Measurements from ENCODE around the gene PXMP4.
A peak's percentile ranks its signal among the peaks of the same experiment; 100 is the strongest.

Gene PXMP4

DNA sequence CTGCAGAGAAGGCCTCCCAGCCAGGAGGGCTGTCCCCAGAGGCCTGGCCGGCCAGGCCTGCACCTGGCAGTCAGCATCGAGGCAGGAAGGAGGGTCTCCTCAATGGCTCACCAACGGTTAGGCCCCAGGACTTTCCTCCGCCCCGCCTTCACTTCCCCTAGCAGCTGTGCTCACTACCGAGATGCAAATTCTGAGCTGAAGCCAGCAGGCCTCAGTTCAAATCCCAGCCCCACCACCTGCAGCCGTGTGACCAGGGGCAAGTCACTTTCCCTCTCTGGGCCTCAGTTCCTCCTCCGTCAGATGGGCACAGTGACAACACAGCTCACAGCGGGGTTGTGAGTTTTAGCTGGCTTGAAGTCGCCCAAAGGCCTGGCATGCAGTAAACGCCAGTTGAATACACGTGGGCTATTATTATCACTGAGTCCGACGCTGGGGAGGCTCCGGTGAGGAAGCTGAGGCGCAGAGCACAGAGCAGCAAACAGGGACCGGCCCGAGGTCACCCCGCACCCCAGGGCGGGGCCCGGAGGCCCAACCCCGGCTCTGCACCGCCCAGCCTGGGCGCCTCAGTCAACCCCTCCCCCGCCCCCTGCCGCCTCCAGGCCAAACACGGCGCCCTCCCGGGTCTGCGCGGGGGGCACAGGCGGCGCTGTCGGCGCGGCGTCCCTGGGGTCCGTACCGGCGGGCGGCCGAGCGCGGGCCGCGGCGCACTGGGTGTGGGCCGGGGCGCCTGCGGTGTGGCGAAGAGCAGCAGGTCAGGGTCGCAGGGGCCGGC, 34.6 kb downstream of the PXMP4 start:
- DNase-seq (ENCODE audit: low read depth in 1 of 2, low spot score in 1 of 2) = peak in 1 of 2 donors; percentile 51

DNA sequence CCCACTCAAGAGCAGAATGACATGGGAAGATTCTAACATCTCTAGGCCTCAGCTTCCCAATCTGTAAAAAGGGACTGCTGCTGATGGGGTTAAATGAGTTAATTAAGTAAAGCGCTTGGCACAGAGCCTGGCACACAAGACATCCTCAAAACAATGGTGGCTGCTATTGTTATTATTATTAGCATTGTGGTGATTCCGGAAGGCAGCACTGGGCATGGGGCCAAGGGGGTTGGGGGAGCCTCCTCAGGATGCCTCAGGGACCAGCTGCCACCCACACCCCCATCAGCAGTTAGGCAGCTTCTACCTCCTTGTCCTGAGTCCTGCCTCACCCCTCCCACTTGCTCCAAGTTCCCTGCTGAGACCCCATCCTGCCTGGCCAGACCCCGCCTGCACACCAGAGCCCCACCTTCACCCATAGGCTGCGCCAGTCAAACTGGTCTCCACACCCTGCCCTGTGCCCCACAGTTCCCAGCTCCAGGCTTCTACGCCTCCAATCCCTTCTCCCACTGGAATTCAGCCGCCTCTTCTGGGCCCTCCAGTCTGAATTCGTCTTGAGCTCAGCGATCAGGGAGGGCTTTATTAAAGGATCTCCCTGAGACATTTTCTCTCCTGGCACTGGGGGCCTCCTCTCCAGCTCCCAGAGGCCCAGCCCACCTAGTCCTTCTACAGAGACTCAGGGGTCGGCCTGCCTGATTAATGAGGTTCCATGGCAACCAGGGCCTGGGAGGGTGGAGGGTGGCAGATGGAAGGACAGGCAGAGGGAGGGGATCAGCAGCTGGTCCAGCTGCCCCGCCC, 35.4 kb downstream of the PXMP4 start:
- DNase-seq (ENCODE audit: low read depth in 1 of 2, low spot score in 1 of 2) = no peak

DNA sequence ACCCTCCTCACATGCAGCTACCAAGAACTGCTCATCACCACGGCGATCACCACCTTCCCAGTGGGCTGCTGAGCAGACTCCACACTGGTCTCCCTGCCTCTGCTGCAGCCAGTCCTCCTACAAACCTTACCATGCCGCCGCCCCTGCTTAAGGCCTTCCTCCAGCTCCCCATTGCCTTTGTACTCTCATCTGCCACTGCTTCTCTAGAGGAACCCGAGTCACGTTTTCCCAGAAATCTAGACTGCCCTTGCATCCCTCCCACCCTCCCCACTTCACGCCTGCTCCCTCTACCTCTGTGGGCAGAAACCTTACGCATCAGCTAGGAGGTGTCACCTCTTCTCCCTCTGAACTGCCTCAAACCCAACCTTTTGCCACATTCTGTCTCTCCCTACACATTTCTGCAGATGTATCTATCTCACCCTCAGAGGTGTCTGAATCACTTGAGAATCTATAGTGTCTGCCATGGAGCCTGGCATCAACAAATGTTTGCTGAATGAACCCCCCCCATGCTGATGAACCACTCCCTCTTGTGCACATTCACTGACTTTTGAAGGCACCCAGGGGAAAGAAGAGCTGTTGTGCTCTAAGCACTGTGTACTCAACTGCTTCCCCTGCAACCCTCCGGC, 38.3 kb downstream of the PXMP4 start:
- no peak for DNase-seq (ENCODE audit: low read depth in 1 of 2, low spot score in 1 of 2)

DNA sequence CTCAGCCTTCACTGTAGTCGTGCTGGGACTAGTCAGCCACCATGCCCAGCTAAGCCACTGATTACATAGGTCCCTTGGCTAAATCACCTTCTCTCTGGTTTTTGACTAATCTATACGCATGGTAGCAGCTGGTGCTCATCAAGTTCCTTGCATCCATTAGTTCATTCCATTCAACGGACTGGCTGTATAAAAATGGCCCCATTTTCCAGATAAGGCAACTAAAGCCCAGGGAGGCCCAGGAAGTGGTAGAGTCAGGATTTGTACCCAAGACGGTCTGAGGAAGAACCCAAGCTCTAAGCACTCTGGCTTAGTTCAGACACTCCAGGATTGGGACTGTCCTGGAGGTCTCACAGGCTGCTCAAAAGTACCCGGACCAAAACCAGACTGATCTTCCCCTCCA, 38.8 kb downstream of the PXMP4 start:
- DNase-seq (ENCODE audit: low read depth in 1 of 2, low spot score in 1 of 2) = no peak

DNA sequence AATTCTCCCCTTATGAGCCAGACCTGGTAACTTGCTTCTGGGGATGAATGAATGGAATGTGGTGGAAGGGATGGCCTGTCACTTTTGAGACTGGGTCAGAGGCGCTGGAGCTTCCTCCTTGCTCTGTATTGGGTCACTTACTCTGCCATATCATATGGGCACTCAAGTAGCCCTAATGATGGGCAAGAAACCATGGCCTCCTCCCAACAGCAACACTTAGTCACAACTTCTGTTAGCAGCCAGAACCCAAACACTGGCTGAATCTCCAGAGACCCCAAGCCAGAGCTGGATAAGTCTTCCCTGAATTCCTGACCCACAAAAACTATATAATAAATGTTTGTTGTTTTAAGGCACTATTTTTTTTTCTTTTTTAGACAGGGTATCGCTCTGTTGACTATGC, 39.4 kb downstream of the PXMP4 start:
- no peak for DNase-seq (ENCODE audit: low read depth in 1 of 2, low spot score in 1 of 2)

DNA sequence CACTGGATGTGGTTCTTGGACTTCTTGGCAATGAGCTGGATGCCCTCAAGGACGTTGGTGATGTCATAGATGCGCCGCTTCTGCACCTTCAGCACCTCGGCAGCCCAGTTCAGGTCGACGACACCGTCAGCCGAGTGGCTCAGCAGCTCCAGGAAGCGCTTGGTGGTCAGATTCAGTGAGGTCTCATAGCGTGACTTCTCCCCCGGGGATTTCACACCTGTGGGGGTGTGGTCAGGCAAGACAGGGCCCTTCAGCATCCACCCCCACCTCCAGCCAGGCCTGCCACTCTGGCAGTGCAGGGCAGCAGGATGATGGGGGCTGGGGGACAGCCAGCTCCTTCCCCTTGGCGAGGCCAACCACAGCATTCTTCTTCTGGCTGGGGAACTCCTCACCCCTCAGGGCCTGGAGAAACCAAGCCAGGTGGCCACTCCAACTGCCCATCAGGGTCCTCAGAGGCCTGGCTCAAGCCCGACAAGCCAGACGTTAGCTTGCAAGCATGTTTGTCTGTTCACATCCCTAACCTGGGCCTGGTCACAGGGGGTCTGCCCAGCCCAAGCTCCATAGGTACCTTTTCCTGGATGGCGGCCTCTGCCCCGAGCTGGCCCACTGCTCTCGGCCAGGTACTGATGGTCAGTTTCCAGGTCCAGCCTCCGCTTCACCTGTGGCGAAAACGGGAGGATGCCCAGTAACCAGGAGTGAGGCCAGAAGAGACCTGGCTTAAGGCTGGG, 40.2 kb downstream of the PXMP4 start:
- no peak for DNase-seq (ENCODE audit: low read depth in 1 of 2, low spot score in 1 of 2)

DNA sequence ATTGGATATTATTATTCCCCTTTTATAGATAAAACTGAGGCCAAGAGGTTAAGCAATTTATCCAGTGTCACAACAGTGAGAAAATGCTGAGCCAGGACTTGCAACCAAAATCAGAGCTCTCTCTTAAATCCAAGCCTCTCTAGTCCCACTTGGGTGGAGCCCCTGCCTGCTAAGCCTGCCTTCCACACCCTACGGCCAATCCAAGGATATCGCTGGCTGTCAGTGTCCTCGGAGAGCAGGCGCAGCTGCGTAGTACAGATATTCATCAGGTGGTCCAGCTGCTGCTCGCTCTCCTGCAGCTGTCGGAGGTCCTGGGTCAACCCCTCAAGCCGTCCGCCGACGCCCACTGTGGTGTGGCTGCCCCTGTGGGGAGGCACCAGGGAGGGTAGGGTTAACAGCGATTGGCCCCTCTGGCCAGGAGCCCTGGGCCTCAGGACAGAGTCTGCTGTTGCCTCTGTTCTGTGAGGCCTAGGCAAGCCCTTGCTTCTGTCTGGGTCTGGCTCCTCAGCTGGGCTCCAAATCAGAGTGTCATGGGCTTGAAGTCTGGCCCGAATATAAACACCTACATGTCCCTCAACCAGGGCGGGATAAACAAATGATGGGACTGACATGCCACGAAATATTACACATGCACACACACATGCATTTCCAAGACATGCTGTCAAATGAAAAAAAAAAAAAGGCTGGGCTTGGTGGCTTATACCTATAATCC, 42.0 kb downstream of the PXMP4 start:
- no peak for DNase-seq (ENCODE audit: low read depth in 1 of 2, low spot score in 1 of 2)

DNA sequence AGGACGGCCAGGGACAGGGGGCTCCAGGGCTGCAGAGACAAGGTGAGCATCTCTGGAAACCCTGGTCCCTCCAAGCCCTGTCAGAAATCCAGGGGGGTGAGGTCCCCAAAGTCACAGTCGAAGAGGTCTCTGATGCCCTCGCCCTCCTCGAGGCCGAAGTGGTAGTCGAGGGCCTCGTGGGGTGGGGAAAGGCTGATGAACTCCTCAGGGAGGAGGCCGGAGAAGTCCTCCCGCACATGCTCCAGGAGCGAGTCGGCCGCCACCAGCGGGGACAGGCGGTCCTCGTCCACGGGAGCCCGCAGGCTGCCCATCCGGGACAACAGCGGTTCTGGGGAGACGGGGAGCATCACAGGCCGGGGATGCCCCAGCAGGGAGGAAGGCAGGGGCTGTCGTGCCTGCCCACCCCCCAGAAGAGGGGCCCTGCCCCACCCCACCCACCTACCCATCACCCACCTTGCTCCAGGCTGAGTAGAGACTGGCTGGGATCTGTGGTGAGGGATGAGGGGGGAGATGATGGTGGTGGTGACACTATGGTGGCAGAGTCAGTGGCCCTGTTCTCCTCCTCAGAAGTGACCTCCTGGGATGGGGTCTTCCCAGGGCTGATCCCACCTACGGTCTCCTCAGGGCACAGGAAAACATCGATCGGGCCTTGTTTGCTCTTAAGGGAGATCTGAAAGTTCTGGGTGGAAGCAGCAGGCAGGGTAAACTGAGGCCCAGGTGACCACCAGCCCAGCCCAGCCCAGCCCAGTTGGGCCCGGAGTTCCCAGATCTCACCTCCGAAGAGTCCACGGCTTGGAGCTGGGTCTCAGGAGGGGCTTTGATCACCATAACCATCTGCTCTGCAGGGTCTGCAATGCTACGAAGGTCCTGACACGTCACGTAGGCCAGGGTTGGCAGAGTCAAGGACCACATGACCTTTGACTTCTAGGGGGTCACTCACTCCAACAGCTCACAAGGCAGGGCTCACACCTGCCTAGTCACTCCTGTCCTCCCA, 43.2 kb downstream of the PXMP4 start:
- no peak for DNase-seq (ENCODE audit: low read depth in 1 of 2, low spot score in 1 of 2)

DNA sequence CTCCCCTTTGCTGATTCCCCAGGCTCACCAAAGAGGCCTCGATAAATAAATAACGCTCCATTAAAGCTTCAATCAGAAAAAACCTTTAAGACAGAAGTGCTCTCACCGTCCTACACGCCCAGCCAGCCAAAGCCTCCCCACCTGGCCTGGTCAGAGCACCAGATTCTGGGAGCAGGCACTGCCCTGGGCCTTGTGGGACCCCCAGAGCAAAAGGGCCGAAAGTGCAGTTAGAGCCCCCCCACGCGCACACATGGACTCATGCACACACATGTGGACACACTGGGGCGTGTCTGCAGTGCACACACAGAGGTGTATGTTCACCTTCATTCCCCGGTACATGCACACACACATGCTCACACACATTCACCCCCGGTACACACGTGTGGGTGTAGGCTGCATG, 44.0 kb downstream of the PXMP4 start:
- DNase-seq (ENCODE audit: low read depth in 1 of 2, low spot score in 1 of 2) = no peak

DNA sequence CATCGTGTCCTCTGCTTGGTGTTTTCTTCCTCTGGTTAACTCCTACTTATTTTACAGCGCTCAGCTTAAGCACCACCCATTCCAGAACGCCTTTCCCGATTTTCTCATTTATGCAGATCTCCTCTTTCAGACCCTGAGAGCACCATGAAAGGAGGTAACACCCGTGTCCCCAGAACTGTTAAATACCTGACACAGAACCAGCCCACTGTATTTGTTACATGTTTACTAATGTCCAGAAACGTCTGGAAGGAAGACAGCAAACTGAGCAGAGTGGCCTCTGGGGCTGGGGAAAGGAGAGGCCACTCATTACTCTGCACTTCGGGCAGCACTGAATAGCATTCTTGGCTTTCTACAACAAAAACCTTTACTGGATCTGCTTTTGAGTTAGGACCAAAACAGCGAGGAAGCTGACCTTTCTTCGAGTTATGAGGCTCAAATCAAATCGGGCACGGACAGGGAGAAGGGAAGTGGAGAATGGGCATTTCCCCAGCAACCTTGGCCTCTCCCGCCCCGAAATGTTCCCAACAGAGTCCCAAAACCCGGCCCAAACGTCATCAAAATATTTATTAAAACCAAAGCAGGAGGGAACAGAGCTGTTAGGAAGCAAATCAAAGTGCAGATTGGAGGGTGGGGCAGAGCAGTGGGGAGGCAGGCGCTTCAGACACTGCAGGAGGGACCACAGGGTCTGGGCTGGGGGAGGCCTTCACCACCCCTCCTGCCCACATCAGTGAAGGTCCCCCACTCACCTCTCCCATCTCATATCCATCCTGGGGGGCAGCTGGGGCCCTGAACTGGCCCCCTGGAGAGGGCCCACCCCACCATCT, 44.8 kb downstream of the PXMP4 start:
- no peak for DNase-seq (ENCODE audit: low read depth in 1 of 2, low spot score in 1 of 2)

DNA sequence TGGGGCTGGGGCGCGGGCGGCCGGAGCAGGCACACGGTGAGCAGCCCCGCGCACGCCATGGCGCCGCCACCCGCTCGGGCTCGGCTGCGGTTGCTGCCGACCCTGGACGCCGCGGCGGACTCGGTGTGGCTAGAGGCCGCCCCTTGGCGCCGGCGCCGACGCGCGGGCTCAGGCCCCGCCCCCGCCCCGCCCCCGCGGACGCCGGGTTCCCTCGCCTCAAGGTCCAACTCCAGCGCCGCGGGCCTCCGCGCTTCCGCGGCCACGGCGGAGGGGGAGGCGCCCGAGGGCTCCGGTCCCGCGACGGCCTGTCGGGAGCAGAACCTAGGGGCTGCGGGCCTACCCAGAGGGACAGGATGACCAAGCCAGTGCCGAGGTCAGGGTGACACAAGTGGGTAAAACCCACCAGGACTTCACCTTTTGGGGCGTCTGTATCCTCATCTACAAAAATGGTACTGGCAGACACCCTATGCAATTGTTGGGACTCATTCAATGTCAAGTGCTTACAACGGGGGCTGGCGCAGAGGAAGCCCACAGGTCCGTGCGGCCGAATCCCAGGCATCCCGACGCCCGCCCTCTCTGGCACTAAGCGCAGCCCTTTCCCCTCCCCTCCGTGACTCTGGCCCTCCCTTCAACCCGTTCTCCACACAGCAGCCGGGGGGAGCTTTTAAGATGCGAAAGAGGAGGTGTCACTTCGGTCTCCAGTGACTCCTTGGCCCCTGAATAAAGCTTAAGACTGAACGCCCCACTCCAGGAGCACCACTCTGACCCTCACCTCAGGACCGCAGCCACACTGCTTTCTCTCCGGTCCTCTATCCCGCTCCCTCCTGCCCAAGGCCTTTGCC, 45.6 kb downstream of the PXMP4 start, which contains the start of gene NECAB3:
Gene NECAB3 (minus strand): TSS at position 135 of the 842 bp plus-strand sequence. CDS start 76 bp downstream, at position 59.
- peak in 1 of 2 donors; percentile 63 for DNase-seq (ENCODE audit: low read depth in 1 of 2, low spot score in 1 of 2)

DNA sequence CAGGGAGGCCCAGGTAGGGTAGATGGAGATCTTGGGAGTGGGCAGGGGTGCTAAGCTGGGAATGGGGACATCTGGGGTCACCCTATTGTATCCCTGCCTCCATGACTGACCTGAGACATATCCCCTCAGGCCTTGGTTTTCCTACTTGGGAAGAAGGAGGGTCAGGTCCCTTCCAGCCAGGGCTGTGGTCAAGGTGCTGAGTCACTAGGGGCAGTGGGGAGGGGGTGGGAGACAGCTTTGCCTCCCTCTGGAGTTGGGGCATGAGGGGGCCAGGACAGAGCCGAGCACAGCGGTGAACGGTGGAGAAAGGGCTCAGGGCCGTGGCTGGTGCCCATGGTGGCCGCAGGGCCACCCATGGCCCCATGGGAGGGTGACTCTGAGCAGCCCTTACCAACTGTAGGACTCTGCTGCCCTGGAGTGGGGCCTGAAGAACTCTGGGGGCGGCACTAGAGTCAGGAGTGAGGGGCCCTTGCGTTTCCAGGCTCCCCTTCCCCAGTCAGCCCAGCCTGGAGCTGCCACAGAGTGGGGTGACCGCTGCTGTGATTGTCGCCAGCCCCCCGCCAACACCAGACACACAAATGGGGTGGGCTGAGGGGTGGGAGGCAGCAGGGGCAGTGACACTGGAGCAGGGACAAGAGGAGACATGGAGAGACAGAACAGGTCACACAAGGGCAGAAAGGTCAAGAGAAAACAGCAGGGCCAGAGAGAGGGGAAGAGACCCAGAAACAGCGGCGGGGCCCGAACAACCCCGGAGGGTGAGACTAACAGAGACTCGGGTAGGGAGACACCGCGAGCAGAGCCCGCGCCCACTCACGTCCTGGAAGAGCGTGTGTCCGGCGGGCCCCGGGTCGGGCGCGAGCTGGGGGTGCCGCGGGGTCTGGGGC, 46.5 kb downstream of the PXMP4 start:
- no peak for DNase-seq (ENCODE audit: low read depth in 1 of 2, low spot score in 1 of 2)

DNA sequence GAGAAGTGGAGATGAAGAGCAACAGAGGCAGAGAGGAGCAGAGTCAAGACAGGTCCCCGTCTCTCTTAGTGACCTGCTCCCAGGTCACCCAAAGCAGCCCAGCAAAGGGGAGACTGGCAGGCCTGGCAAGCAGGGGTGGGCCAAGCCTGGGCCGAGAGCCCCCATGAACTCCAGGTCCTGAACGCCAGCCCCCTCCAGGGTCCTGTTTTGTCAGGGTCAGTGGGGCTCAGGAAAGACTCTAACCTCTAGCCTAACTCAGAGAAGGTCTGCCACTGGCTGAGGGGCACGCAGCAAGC, 47.0 kb downstream of the PXMP4 start:
- DNase-seq (ENCODE audit: low read depth in 1 of 2, low spot score in 1 of 2) = no peak

DNA sequence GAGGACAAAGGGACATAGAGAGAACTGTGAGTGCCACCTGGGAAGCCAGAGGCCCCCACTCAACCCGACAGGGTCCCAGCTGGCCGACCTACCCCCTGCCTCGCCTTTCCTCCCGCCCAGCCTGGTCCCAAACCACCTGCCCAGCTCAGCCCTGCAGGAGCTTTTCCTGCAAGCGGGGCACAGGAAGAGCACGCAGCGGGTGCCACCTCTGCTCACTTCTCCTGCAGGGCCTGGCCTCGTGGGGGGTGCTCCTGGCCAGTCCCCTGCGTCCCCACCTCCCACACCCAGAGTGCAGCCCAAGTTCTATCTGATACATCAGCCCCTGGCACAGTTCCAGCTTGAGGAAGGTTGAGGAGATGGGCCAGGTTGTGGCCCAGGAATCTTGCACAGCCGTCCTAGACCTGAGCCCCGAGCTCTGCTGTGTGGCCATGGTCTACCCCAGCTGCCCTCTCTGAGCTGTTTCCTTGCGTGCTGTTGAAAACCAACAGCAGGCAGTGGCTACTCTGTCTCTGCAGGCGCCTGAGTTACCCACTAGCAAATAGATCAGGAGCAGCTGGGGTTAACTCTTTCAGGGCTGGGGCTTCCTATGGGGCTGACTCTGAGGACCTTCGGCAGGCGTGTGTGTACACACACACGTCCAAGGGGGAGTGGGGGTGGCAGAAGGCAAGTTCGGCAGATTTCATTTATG, 47.5 kb downstream of the PXMP4 start:
- DNase-seq (ENCODE audit: low read depth in 1 of 2, low spot score in 1 of 2) = no peak

DNA sequence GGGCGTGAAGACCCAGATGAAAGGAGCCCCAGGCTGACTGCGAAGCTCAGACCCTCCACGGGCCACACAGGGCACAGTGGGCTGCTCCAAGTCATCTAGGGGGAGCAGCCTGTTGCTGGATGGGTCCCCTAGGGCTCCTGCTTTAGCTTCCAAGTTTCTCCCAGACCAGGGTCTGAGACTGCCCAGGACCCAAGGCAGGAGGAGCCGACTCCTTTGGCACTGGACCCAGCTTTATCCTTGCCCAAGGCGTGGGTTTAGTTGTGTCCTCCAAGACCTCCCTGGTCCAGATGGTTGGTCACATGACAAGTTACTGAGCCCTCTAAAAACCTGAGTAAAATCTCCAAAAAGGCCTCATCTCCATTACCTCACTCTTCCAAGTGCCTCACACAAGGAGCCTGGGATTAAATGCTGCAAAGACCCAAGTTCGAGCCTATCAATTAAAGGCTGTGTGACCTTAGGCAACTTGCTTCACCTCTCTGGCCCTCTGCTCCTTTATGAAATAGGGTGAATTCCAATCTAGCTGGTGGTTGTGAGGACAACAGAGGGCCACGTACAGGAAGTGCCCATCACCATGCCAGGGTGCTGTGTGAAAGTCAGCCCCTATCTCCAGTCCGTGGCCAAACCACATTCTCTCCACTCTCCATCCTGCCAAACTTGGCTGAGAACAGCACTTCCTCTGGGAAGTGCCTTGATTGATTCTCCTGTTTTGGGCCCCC, 48.4 kb downstream of the PXMP4 start:
- no peak for DNase-seq (ENCODE audit: low read depth in 1 of 2, low spot score in 1 of 2)
